GM21529 (cell line): ENCODE measurements around the gene UBN1.
A peak's percentile ranks its signal among the peaks of the same experiment; 100 is the strongest.

ENCODE experiments used
- ATAC-seq: cut with Tn5 transposase; IDR thresholded peaks from one replicate; pipeline ENCODE4 v1.9.1; 2021; ENCODE audit not compliant: unreplicated experiment

The UBN1 gene

GRCh38 chr16:4820652-4821051 lies 26.6 kb upstream of the UBN1 start:
- ATAC-seq, result no peak

GRCh38 chr16:4825196-4825595 lies 22.1 kb upstream of the UBN1 start:
- ATAC-seq, result no peak

DNA sequence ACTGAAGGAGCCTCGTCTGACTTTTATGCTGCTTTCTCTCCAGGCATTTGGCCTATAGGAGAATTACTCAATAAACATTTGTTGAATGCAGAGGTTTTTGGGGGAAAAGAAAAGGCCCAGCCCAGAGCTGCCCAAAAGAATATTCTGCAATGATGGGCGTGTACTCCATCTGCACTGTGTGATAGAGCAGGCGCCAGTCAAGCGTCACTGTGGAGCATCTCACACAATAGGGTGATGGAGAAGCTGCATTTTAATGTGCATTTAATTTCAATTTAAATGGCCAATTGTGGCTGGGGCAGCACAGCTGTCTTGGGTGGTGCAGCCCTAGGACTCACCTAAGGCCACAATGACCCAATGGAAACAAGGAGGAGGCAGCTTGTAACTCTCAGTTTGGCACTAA lies 20.8 kb upstream of the UBN1 start:
- no peak for ATAC-seq

DNA sequence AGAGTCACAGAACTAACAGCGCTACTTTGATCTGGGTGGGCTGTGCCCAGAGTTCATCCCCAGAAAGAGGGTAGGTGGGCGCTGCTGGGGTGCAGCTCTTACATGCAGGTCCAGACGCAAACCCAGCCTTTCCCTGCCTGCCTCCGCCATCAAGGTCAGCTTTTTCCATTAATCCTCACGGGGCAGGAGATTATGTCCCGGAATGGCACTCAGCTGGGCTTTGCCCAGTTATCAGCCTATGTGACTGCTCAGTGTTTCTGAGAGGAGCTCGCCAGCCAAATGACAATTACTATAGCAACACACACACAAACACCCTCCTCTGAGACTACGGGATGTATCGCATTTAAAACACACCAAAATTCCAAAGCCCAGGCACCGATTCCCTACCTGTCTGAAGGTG lies 20.3 kb upstream of the UBN1 start:
- ATAC-seq, result no peak

DNA sequence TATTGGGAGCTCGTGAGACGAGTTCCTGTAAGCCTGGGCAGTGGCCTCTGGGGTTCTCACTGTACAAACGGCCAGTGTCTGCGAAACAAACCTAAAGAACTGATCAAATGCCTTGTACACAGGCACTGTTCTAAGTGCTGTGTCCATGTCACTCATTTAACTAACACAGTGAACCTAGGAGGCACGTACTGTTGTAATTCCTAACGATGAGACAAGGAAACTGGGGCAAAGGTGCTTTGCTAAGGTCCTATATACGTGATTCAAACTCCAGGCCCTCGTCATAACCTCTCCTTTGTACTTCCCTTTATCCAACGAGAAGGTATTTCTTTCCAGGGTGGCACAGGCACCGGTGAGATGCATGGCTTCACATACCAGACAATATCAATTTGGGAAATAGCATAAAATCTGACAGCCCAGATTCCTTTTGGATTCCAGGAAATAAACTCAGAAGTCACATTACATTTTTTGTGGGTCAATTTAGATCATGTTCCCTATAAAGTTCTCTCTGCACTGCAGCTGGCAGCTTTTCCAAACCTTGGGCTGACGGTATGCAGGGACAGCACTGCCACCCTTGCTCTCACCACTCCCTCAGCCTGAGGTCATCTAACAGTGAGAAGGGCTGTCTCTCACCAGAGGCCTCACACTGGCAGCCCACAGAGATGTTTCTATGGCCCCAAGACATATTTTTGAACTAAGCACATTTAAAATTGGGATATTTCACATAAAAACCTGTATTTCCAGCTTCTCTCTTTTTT lies 18.5 kb upstream of the UBN1 start:
- ATAC-seq, result no peak

DNA sequence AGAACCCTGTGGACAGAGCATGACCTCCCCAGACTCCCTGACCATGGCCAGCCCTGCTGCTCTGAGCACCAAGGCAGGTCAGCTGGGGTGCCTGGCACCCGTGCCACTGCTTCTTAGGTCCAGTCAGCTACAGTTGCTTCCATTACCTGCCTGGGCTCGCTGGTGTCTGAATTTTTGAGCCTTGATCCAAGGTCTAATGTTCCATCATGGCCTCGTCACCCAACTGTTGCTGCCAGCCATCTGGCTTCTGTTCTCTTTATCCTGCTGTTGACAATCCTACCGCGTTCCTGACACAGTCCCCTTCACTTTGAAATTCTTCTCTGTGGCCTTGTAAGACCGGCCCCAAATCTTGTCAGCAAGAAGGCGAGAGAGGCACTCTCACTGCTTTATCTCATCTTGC lies 16.9 kb upstream of the UBN1 start:
- ATAC-seq, result no peak

GRCh38 chr16:4831616-4832015 lies 15.7 kb upstream of the UBN1 start:
- no peak for ATAC-seq

- ATAC-seq, result no peak
Measured at GRCh38 chr16:4832698-4833343, 14.5 kb upstream of the UBN1 start.

GRCh38 chr16:4833584-4833983 lies 13.7 kb upstream of the UBN1 start:
- no peak for ATAC-seq

GRCh38 chr16:4836727-4837126 lies 10.6 kb upstream of the UBN1 start:
- no peak for ATAC-seq

GRCh38 chr16:4837733-4838501 lies 9.4 kb upstream of the UBN1 start:
- no peak for ATAC-seq

- no peak for ATAC-seq
Measured at GRCh38 chr16:4839942-4840341, 7.3 kb upstream of the UBN1 start.

- no peak for ATAC-seq
Measured at GRCh38 chr16:4840984-4841383, 6.3 kb upstream of the UBN1 start.

GRCh38 chr16:4846503-4846900 lies 779 bp upstream of the UBN1 start:
- peak; percentile 25 for ATAC-seq

DNA sequence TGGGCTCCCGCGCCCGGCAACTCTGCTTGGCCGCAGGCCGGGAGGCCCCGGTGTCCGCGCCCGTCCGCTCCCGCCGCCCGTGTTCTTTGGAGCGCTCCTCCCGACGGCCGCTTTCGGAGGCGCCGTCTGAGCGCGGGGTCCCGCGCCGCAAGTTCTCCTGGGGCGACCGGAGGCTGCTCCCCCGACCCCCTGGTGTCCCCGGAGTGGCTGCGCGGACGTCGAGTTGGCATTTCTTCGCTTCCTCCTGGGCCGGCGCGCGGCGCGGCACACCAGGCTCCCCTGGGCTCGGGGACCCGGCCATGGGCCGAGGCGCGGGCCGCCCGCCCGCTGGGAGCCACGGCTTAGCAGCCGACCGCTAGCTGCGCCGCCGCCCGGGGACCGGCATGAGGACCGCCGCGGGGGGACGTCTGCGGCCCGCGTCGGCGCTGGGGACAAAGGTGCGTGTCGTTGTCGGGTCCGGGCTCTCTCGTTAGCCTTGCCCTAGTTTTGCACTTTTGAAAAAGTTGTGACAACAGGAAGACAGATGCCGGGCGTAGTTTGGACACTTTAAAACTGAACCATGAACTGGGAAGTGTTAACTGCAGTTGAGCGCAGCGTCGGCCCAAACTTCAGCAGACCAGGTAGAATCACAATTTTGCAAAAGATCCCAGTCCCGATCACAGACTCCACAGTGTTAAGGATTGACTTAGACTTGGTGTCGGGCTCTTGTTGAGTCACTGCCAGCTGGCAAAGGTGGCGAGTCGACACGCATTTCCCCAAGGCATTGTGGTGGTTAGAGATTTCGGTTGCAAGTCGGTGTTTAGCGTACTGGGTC lies 700 bp downstream of the UBN1 start:
- peak; percentile 23 for ATAC-seq

DNA sequence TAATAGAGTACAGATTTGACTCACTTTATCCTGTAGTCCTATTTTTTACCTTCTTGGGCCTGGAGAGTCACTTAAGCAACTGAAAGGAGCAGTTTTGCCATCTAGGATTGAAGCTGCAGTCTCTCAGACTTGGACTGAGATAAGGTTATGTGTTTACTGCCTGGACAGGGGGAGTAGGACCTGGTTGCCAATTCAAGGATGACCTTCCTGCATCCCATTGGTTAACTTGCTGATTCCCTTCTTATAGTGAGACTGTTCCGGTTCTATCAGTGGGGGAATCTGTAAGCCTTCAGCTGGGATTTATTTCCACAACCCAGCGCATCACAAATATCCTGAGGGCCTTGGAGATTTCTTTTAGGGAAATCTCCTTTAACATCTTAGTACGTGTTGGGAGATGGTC lies 2.9 kb downstream of the UBN1 start:
- no peak for ATAC-seq

GRCh38 chr16:4852221-4852872 lies 5.1 kb downstream of the UBN1 start:
- no peak for ATAC-seq

- ATAC-seq, result no peak
Measured at GRCh38 chr16:4855371-4855770, 8.1 kb downstream of the UBN1 start.

- ATAC-seq, result no peak
Measured at GRCh38 chr16:4855804-4856203, 8.5 kb downstream of the UBN1 start.

DNA sequence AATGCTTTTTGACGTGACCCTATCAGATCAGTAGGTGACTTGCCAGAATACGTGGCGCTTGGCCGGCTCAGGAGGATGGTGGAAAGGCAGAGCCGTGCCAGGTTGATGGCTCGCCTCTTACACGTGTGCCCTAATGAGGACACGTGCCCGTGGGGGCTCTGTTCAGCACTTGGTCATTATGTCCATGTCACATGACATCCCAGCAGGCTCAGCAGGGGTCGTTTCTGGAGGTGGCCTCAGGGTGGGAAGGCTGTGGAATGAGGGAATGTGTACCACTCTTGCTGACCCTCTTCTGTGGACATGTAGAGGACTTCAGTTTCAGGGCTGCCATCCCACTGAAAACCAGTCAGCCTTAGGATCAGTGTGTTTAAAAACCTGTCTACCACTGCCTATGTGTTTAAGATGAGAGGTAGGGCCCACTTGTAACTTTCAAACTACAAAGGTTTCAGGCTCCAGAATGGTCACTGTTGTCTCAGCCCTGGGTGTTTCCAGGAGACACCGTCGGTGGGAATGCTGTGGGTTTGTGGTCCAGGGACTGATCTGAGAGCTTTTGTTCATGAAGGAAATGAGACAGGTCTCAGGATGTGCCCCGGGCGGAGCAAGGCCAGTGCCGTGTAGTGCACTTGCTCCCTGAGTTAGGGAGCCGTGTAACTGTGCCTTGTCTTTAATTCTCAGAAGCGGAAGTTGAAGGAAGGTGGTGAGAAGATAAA lies 12.1 kb downstream of the UBN1 start:
- ATAC-seq, result no peak
